ENCODE results near the gene SCG3. TPM values are rescaled to one million over a fixed set of nuclear protein-coding genes. Genes with fewer than 3 reads are reported as not detected.

Gene SCG3
- total and polyA plus RNA-seq, 2 of the 13 experiments (the other 11 are each of a cell fraction or from before 2014, with no cell fraction given), result not detected

- Histone ChIP-seq H3K27me3 (ENCODE audit: control insufficient read depth in 1 of 2, insufficient read depth in 2 of 2, low read length in 2 of 2) (no peaks in the 10 kb centered on the region), H3K4me3 (replicated peaks in 1 of 3; ENCODE audit: insufficient read depth in 1 of 3, low read depth in 2 of 3, low read length in 3 of 3) (no peak overlapping the region), H3K9ac (ENCODE audit: insufficient read depth, low read depth, low read length) (no peak overlapping the region), H2AFZ (ENCODE audit: low read length) (no peak overlapping the region), H3K79me2 (ENCODE audit: insufficient read depth, low read length) (no peaks in the 10 kb centered on the region), H3K27ac (ENCODE audit: extremely low read length, insufficient read depth, low read length) (no peak overlapping the region), H3K4me2 (ENCODE audit: low read depth, low read length) (no peak overlapping the region), H3K36me3 (replicated peaks in 1 of 2; ENCODE audit: control insufficient read depth in 1 of 2, insufficient read depth in 2 of 2, low read length in 2 of 2) (no peaks in the 10 kb centered on the region), H4K20me1 (ENCODE audit: insufficient read depth, low read length) (no peaks in the 10 kb centered on the region), H3K4me1 (ENCODE audit: insufficient read depth, low read length) (no peaks in the 10 kb centered on the region), H3K9me3 (ENCODE audit: low read length) (no peaks in the 10 kb centered on the region)
- ChIA-PET CTCF (ENCODE audit: low intra/inter-chr PET ratio, low total read pairs) (no interaction called here), POLR2A (no interaction called here)
- BruUV-seq (replicated peaks), result no TSS peak
- in situ Hi-C loops (cut with HindIII; ENCODE audit: extremely low pct_ligation_motif_present, low pct_unique_long_range_greater_than_20kb) (no loop called here), intact Hi-C loops (cut with micrococcal nuclease; ENCODE audit: unreplicated experiment) (no loop called here)
- FAIRE-seq (no peak), DNase-seq (ENCODE audit: low spot score) (no peak), ATAC-seq (no peak)
- 0% methylated on average over 1 of the region's 1 CpG for WGBS (ENCODE audit: low lambda C conversion rate)
- TF ChIP-seq POLR2AphosphoS5 (IDR thresholded peaks at IDR 0.05; ENCODE audit: low read depth, low read length) (no peak), DMAP1 (CRISPR knock-in tag; IDR thresholded peaks at IDR 0.05) (no peak), ATAD3A (CRISPR knock-in tag; IDR thresholded peaks at IDR 0.05) (no peak), MNT (IDR thresholded peaks at IDR 0.05) (no peak), ZNF18 (CRISPR knock-in tag; IDR thresholded peaks at IDR 0.05; ENCODE audit: insufficient replicate concordance) (no peak), GMEB1 (CRISPR knock-in tag; IDR thresholded peaks at IDR 0.05; ENCODE audit: borderline replicate concordance) (no peak)
These were observed 21.4 kb downstream of the SCG3 start for GRCh38 chr15:51702710-51703109.
